GM19467 (cell line): Measurements from ENCODE around the gene DCLRE1B.
"Not testable (repeated sequence)": the region's sequence is repeated elsewhere in the genome, so short reads cannot be mapped to it uniquely, and the experiment has no call there.

ENCODE experiments used
- ATAC-seq: cut with Tn5 transposase; IDR thresholded peaks from one replicate; pipeline ENCODE4 v1.9.1; 2021; ENCODE audit warnings: mild to moderate bottlenecking, moderate library complexity; ENCODE audit not compliant: unreplicated experiment

Gene DCLRE1B

GRCh38 chr1:113946112-113946511, 41.0 kb downstream of the DCLRE1B start:
- no peak for ATAC-seq

GRCh38 chr1:113946678-113947387, 41.7 kb downstream of the DCLRE1B start:
- ATAC-seq: no peak

GRCh38 chr1:113947388-113948107, 42.4 kb downstream of the DCLRE1B start:
- no peak for ATAC-seq

- not testable (repeated sequence) for ATAC-seq
Observed at GRCh38 chr1:113948151-113948550, 43.0 kb downstream of the DCLRE1B start.

GRCh38 chr1:113949007-113949406, 43.9 kb downstream of the DCLRE1B start:
- no peak for ATAC-seq

GRCh38 chr1:113950908-113951307, 45.8 kb downstream of the DCLRE1B start:
- ATAC-seq: no peak

GRCh38 chr1:113951719-113952118, 46.6 kb downstream of the DCLRE1B start:
- ATAC-seq: no peak

- no peak for ATAC-seq
Observed at GRCh38 chr1:113957984-113958383, 52.9 kb downstream of the DCLRE1B start.

GRCh38 chr1:113958691-113959090, 53.6 kb downstream of the DCLRE1B start:
- no peak for ATAC-seq

- no peak for ATAC-seq
Observed at GRCh38 chr1:113963281-113963906, 58.3 kb downstream of the DCLRE1B start.
